HepG2 (cell line): ENCODE results near the gene ABCD1. TPM values are rescaled to one million over a fixed set of nuclear protein-coding genes. Genes with fewer than 3 reads are reported as not detected.

Source experiments
- ATAC-seq: fragments of 200-7000 bp; cut with Tn5 transposase; 3 replicates; pipeline ENCODE4 v1.9.1; 2020; ENCODE audit warnings: mild to moderate bottlenecking, moderate library complexity
- BruUV-seq: library from RNA; stranded (reverse); fragments of 400-500 nt; replicated peaks from 2 replicates; lab custom pipeline; 2021; lab: Mats Ljungman, UMichigan
- CTCF ChIA-PET: fragments of 300-600 bp; formaldehyde crosslinking; extraction: SDS; loops from one replicate; lab custom pipeline; 2021; ENCODE audit warnings: low total read pairs, inconsistent platforms, low intra/inter-chr PET ratio; lab: Yijun Ruan, JAX
- POLR2A ChIA-PET: fragments of 350-600 bp; sonication (Branson Sonifier 250); formaldehyde crosslinking; loops from one replicate; lab custom pipeline; 2020; ENCODE audit warnings: antibody characterized with exemption, inconsistent platforms; lab: Yijun Ruan, JAX
- DNase-seq: peaks from one replicate; pipeline ENCODE4 v3.0.0-alpha.2; 2015; ENCODE audit warnings: low spot score
- FAIRE-seq: peaks from 3 replicates; lab custom pipeline; 2011; peaks lifted over from hg19 to GRCh38; lab: Jason Lieb, UNC
- H2AFZ ChIP-seq: one replicate; pipeline ENCODE4 v1.6.1; 2011; ENCODE audit warnings: low read length, inconsistent platforms
- H3K27ac ChIP-seq: fragments of 300-600 bp; 3 replicates; pipeline ENCODE4 v1.8.0; 2011; ENCODE audit warnings: mixed run types, mild to moderate bottlenecking, mixed read lengths, low read length, inconsistent platforms; ENCODE audit not compliant: insufficient read depth; ENCODE audit errors: extremely low read length
- H3K27me3 ChIP-seq, 2 experiments: fragments of 200-600 bp in 1 of 2; 2 replicates in 1 of 2; 3 replicates in 1 of 2; pipeline versions ENCODE4 v1.6.0 to v1.8.0; 2011; ENCODE audit warnings: low read length in 2 of 2, mild to moderate bottlenecking in 2 of 2, moderate library complexity in 2 of 2, inconsistent platforms in 1 of 2; ENCODE audit not compliant: insufficient read depth in 2 of 2, control insufficient read depth in 1 of 2
- H3K36me3 ChIP-seq, 2 experiments: fragments of 200-600 bp in 1 of 2; replicated peaks in 1 of 2; 2 replicates in 1 of 2; 3 replicates in 1 of 2; pipeline versions ENCODE4 v1.5.1 to v1.8.0; 2011; ENCODE audit warnings: low read length in 2 of 2, inconsistent platforms in 1 of 2; ENCODE audit not compliant: insufficient read depth in 2 of 2, control insufficient read depth in 1 of 2
- H3K4me1 ChIP-seq: 2 replicates; pipeline ENCODE4 v1.5.1; 2012; ENCODE audit warnings: low read length, inconsistent platforms; ENCODE audit not compliant: insufficient read depth
- H3K4me2 ChIP-seq: 2 replicates; pipeline ENCODE4 v1.6.0; 2011; ENCODE audit warnings: low read depth, low read length, inconsistent platforms
- H3K4me3 ChIP-seq, 3 experiments: fragments of 200-600 bp in 1 of 3; sonication (generic), shearing (Covaris generic) in 1 of 3; replicated peaks in 1 of 3; 2 replicates each; pipeline ENCODE4 v1.5.1; 2011 to 2016; ENCODE audit warnings: low read length in 3 of 3, inconsistent platforms in 2 of 3, low read depth in 2 of 3, mild to moderate bottlenecking in 2 of 3, control low read depth in 1 of 3, mixed read lengths in 1 of 3; ENCODE audit not compliant: insufficient read depth in 1 of 3
- H3K79me2 ChIP-seq: one replicate; pipeline ENCODE4 v1.6.1; 2011; ENCODE audit warnings: low read length, inconsistent platforms; ENCODE audit not compliant: insufficient read depth
- H3K9ac ChIP-seq: 2 replicates; pipeline ENCODE4 v1.6.0; 2011; ENCODE audit warnings: mild to moderate bottlenecking, low read depth, low read length, inconsistent platforms; ENCODE audit not compliant: insufficient read depth
- H3K9me3 ChIP-seq: 2 replicates; pipeline ENCODE4 v1.5.1; 2012; ENCODE audit warnings: mild to moderate bottlenecking, low read length
- H4K20me1 ChIP-seq: 2 replicates; pipeline ENCODE4 v1.6.0; 2011; ENCODE audit warnings: inconsistent platforms, mild to moderate bottlenecking, low read length, moderate library complexity; ENCODE audit not compliant: insufficient read depth
- AGO2 ChIP-seq: fragments of 200-400 bp; formaldehyde crosslinking; optimal IDR thresholded peaks from 2 replicates; pipeline ENCODE3; 2017; ENCODE audit warnings: mild to moderate bottlenecking, low read depth, low read length, moderate library complexity
- ARNT2 ChIP-seq: sonication (generic); formaldehyde crosslinking; IDR thresholded peaks from 2 replicates; pipeline ENCODE4 v1.8.0; 2022; ENCODE audit warnings: mild to moderate bottlenecking, low read depth, missing genetic modification reagents, moderate library complexity
- GFI1 ChIP-seq: sonication (generic); formaldehyde crosslinking; IDR thresholded peaks from 2 replicates; pipeline ENCODE4 v1.5.0; 2020; ENCODE audit warnings: missing genetic modification reagents, mild to moderate bottlenecking, borderline replicate concordance
- KLF15 ChIP-seq: sonication (generic); formaldehyde crosslinking; IDR thresholded peaks from 2 replicates; pipeline ENCODE4 v1.8.1; 2023; ENCODE audit warnings: borderline replicate concordance, mild to moderate bottlenecking, inconsistent platforms, missing genetic modification reagents, mixed read lengths
- RFXANK ChIP-seq: IDR thresholded peaks from 2 replicates; pipeline ENCODE4 v1.6.1; 2016
- ZNF138 ChIP-seq: sonication (generic); formaldehyde crosslinking; IDR thresholded peaks from 2 replicates; pipeline ENCODE4 v1.5.0; 2020; ENCODE audit warnings: mild to moderate bottlenecking, low read depth, missing genetic modification reagents
- ZNF143 ChIP-seq: sonication (generic); formaldehyde crosslinking; IDR thresholded peaks from 2 replicates; pipeline ENCODE4 v1.4.0; 2020; ENCODE audit warnings: missing genetic modification reagents
- ZNF501 ChIP-seq: sonication (generic); formaldehyde crosslinking; IDR thresholded peaks from 2 replicates; pipeline ENCODE4 v1.5.1; 2020; ENCODE audit warnings: mild to moderate bottlenecking, moderate library complexity, missing genetic modification reagents
- WGBS: methylation state at CpG from one replicate; pipeline ENCODE4 v1.1.6; 2017; ENCODE audit warnings: low lambda C conversion rate; 5-methylcytosine and 5-hydroxymethylcytosine counted together
- in situ Hi-C: cut with HindIII; loops from 2 replicates; pipeline ENCODE4 v1.10.0; 2017; ENCODE audit warnings: low pct_unique_long_range_greater_than_20kb; ENCODE audit not compliant: extremely low pct_ligation_motif_present
- intact Hi-C: fragments of 100-400 bp; cut with micrococcal nuclease; formaldehyde crosslinking; loops from one replicate; pipeline ENCODE4 v1.10.0; 2022; ENCODE audit not compliant: unreplicated experiment
- polyA plus RNA-seq, 8 experiments: library from polyadenylated mRNA; depleted of rRNA in 3 of 8; stranded (reverse) in 7 of 8; unstranded in 1 of 8; fragments of >200 nt; fragmentation: Illumina TruSeq in 4 of 8; extraction: Trizol in 4 of 8; gene quantifications; 2 replicates each; pipeline versions ENCODE4 v1.2.1 to v1.2.3, GENCODE V29; 2011 to 2016; ENCODE audit warnings: low read depth in 4 of 8, missing spikeins in 1 of 8, mixed read lengths in 1 of 8; ENCODE audit not compliant: insufficient read depth in 1 of 8
- total RNA-seq, 5 experiments: library from RNA; depleted of rRNA; stranded (reverse); fragments of >200 nt; fragmentation: Illumina TruSeq; extraction: Trizol; gene quantifications; 2 replicates each; pipeline ENCODE4 v1.2.3, GENCODE V29; 2016; ENCODE audit warnings: low read depth in 1 of 5
- TF ChIP-seq, protein P1 (sequence below): sonication (generic); formaldehyde crosslinking; IDR thresholded peaks from 2 replicates; pipeline ENCODE4 v1.5.1; 2020; ENCODE audit warnings: missing genetic modification reagents, mild to moderate bottlenecking, borderline replicate concordance

Gene ABCD1
- total and polyA plus RNA-seq, 2 of the 13 experiments (the other 11 are each of a cell fraction or from before 2014, with no cell fraction given), result 11.4 to 15.9 TPM

DNA sequence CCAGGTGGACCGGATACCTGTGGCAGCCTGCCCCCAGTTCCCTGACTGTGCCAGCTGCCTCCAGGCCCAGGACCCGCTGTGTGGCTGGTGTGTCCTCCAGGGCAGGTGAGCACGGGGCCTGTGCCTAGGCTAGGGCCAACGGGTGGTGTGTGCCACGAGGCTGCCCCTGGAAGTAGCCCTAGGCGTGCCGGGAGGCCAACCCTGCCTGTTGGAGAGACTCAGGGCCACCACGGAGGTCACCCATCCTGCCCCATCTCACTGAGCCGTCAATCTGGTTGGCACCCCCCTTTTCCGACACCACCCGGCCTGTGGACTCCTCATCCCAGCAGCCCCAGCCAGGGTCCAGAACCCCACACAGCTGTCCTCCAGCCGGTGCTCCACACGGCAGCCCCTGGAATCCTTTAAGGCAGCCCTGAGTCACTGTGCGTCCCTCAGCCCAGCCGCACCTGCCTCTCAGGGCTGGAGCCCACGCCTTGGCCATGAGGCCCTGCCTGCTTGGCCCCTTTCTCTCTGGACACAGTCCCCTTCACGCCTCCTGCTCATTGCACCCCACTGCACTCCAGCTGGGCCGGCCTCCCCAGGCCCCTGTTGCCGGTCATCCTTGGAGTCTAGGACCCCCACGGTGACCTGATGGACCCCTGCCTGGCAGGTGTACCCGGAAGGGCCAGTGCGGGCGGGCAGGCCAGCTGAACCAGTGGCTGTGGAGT, 44.7 kb downstream of the ABCD1 start:
- Histone ChIP-seq H3K4me2 (no peak overlapping the region), H3K4me1 (peaks cover 23% of the 10 kb centered on the region), H4K20me1 (no peaks in the 10 kb centered on the region), H2AFZ (no peak overlapping the region), H3K9me3 (no peaks in the 10 kb centered on the region), H3K27ac (no peak overlapping the region), H3K79me2 (no peaks in the 10 kb centered on the region), H3K36me3 (no peaks in the 10 kb centered on the region), H3K4me3 (no peak overlapping the region), H3K27me3 (no peaks in the 10 kb centered on the region), H3K9ac (no peak overlapping the region)
- in situ Hi-C loops, result no loop called here
- DNase-seq, result no peak
- CTCF ChIA-PET, result no interaction called here
- TF ChIP-seq, protein P1, sequence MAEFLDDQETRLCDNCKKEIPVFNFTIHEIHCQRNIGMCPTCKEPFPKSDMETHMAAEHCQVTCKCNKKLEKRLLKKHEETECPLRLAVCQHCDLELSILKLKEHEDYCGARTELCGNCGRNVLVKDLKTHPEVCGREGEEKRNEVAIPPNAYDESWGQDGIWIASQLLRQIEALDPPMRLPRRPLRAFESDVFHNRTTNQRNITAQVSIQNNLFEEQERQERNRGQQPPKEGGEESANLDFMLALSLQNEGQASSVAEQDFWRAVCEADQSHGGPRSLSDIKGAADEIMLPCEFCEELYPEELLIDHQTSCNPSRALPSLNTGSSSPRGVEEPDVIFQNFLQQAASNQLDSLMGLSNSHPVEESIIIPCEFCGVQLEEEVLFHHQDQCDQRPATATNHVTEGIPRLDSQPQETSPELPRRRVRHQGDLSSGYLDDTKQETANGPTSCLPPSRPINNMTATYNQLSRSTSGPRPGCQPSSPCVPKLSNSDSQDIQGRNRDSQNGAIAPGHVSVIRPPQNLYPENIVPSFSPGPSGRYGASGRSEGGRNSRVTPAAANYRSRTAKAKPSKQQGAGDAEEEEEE, result no peak
- TF ChIP-seq AGO2 (peak; percentile 12), ZNF138 (CRISPR knock-in tag) (no peak), RFXANK (CRISPR knock-in tag) (no peak), GFI1 (CRISPR knock-in tag) (no peak), ARNT2 (CRISPR knock-in tag) (no peak), KLF15 (CRISPR knock-in tag) (no peak), ZNF501 (CRISPR knock-in tag) (no peak), ZNF143 (CRISPR knock-in tag) (no peak)
- POLR2A ChIA-PET, result no interaction called here
- 100% methylated on average over 7 of the region's 23 CpGs for WGBS
- no TSS peak for BruUV-seq
- FAIRE-seq, result no peak
- intact Hi-C loops, result loop anchor here (10.0 kb wide), 1 partner anchor 175 kb away; the partner anchor contains the start of gene RENBP
- no peak for ATAC-seq
